NCI-H2196 (cell line): ENCODE data around the gene MAML2.

Source experiments
- DNase-seq: peaks from one replicate; lab custom pipeline; 2025; ENCODE audit not compliant: unreplicated experiment; lab: John Stamatoyannopoulos, UW

The MAML2 gene

GRCh38 chr11:96215826-96216225 is 127.2 kb downstream of the MAML2 start:
- DNase-seq = no peak

GRCh38 chr11:96215110-96215782 is 127.7 kb downstream of the MAML2 start:
- DNase-seq = no peak

GRCh38 chr11:96214777-96215109 is 128.3 kb downstream of the MAML2 start:
- no peak for DNase-seq

DNA sequence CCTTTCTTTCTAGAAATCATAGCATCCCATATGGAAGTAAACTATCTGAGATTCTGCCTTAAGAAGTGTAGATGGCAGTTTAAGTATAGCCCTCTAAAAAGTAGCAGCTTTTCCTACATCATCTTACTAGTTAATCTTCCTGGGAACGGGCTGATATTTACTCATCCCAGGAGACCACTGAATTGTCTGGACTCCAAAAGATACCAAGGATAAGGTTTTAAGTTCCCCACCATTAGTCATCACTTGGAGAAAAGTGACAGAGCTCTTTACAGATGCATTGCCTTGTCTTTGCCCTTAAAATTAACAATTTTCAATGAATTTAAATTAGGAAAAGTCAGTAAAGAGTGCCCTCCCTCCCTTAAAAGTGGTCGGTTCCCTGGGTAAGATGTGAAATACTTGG is 129.5 kb downstream of the MAML2 start:
- no peak for DNase-seq

- no peak for DNase-seq
These were observed 131.6 kb downstream of the MAML2 start for GRCh38 chr11:96211436-96211835.

DNA sequence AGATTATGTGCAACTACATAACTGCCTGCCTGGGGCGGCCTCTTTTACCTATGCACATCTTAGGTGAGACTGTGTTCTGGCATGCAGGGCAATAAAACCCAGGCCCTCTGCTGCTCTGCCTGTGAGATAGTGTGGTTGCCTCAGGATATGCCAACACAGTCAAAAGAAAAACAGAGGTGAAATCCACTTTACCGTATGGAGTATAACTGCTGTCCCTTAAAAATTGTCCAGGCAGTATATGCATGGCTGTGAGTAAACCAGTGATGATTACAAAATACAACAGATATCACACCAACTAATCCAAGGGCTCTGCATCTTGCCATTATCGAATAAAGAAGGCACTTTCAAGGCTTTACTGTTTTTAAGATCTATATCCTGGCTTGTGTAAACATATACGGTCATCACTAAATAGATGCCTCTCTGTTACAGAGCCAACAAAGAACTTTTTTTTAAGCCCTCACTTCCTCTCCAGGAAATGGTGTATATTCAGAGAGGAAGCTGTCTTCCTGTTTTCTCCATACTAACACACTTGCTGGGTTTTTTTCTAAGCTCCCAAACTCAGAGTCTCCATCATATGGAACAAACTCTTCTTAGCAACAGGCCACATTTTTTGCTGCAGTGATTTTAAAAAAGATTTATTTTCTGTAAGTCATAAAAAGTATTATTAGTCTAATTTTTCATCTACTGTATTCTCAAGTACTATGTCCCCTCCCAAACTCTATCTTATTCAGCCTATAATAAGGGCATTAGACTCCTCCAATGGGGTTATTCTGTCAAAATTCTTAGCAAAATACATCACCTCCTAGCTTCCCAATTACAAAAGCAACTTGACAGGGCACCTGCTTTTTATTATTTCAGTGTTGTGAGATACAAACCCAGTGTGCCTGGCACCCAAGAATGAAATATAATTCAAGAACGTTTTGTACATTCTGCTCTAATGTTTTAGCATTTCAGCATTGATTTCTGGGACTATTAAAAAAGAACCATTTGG is 135.2 kb downstream of the MAML2 start:
- no peak for DNase-seq

DNA sequence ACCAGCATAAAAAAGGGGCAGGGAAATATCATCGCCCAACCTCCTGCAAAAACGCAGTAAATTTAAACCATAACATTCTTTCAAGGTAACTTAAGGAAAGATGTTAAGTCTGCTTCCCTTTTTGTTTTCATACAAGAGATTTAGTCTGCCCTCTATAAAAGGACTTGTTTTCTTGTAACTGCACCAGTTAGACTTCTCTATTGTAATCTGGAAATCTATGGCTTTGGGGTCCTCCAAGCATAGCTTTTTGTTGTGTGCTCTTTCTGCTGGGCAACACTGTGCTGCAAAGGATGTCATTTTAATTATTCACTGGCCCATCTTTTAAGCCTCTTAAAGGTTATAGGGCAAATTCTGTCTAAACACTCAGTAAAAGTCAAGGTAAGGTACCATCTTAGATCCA is 136.0 kb downstream of the MAML2 start:
- no peak for DNase-seq

DNA sequence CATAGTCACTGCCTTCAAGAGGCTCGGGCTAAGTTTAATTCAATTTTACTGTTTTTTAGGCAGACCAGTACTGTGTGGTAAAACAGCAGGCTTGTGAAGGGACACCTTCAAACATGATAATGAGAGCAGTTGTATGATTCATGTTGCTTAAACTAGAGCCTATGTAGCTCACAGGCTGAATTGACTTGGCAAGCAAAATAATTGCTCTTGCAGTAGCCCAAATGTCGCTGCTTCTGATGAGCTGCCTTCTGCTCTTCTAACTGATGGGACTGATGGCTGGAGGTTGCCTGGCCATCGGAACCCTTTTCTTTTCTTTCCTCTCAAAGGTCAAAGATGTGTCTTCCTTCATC is 137.6 kb downstream of the MAML2 start:
- no peak for DNase-seq

DNA sequence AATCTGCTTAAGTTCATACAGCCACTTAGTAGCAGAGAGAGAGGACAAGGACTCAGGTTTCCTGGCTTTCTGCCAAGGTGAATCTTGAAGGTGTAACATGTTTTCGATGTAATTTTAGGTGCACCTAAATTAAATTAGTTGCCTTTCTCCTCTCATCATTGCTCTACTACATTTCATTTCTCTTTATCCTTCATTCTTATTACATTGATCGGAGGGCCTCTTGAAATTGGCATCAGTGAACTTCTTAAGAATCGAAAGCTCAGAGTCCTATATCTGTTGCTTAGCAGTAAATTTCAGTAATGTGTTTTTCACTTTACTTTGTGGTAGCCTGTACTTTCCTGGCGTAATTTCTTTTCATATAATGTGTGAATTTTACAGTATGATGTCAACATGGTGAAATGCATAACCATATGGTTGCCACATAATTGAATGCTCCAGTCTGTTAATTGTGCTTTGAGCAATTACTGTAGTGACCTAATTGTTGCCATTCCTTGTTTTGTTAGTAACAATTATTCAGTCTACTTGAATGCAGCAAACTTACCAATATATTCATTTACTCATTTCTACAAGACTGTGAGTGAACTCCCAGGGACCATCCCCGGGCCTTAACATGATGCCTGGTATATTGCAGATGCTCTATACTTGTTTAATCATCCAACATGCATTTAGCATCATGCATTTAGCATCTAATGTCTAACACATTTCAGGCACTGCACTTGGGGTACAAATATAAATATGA is 138.1 kb downstream of the MAML2 start:
- DNase-seq = no peak

DNA sequence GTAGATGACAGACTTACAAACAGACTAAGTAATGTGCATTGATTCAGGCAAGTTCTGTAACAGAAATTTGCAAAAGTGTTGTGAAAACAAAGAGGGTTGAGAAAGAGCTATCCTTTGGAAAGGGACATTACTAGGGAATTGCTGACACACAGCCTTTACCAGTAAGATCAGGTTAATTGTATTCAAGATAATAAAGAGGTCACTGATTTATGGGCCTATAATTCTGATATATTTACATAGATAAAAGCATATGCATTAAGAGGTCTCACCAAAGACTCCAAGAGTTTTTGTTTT is 138.7 kb downstream of the MAML2 start:
- DNase-seq = no peak

GRCh38 chr11:96203567-96204365 is 139.2 kb downstream of the MAML2 start:
- no peak for DNase-seq

DNA sequence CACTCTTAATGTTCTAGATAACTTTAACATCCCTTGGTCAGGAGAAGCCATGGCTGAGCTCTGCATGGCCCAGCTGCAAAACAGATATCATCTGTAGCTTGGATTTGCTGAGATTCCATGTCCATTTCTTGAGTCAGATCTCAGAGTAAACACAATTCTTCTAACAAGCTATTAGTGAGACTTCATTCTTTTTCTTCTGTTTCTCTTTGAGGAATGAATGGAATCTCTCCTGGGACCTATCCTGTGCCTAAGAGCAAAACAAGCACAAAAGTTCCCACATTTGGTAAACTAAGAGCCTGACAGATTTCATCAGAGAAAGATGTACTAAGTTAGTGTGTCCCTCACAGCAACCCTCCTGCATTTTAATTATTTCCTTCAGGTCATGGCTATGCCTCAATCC is 142.8 kb downstream of the MAML2 start:
- no peak for DNase-seq

- DNase-seq = no peak
These were observed 143.4 kb downstream of the MAML2 start for GRCh38 chr11:96199563-96200025.

DNA sequence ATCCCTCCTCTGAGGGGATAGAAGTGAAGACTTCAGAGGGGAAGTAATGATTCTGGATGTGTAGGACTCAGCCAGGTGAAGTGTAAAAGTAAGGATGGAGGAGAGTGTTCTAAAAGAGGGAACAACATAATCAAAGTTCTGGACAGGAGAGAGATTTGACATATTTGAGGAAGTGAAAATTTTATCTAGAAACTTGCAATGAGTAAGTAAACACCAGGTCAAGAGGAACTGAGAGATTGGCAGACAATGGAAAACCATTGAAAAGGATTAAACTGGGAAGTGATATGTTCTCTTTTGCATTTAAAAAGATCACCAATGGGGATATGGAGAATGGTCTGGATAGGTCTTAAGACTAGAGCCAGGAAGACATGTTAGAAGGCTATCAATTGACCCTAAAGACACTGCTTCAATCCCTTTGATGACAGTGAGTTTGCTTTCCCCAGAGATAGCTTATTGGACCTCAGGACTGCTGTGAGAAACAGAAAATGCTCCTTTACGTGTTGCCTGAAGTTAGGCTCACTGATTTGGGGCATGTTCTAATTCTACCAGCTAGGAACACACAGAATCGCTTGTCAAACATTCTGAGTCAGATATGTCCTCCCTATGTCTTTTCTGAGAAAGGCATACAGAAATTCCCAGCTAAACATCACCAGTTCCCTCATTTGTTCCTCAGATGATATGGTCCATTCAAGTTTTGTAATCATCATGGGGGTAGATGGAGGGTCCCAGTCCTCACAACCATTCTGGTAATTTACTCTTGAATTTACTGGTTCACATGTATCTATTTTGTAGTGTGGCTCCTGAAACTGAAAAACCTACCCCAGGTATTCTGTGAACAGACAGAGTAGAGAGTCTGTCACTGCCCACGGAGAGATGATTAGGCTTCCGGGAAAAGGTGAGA is 144.9 kb downstream of the MAML2 start:
- DNase-seq = no peak

- no peak for DNase-seq
These were observed 145.9 kb downstream of the MAML2 start for GRCh38 chr11:96197103-96197502.

GRCh38 chr11:96196181-96196662 is 146.8 kb downstream of the MAML2 start:
- DNase-seq = no peak

GRCh38 chr11:96195671-96196070 is 147.3 kb downstream of the MAML2 start:
- DNase-seq = no peak

DNA sequence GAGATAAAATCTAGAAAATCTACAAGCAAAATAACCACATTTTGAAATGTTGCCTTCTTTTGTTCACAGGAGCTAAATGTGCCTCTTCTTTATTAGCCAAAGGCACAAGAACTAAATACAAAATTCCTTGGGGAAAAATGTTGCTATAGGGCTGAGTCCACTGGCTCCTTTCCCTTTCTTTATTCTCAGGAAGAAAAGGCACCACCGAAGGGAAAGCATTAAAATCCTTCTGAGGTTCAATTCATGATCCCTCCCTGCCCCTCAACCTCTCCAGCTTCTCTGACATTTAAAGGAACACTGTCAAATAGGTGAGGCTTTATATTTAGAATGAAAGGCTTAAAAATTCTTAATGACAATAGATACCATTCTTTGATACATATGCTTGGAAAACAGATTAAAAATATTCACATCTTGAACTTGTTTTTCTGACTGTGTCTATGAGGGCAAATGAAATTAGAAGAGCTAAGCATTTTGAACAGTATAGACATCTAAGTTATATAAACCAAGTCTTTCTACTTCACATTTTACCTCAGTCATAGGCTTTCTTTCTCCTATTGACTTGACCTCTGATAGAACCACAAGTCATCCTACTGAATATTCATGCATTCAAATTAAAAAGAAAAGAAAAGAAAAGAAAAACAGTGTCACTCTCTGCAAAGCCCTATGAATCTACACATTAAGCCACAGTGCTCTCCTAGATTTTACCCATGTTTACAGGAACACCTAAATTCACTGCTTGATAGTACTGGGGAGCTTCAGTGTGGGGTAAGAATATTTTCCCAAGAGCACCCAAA is 148.2 kb downstream of the MAML2 start:
- no peak for DNase-seq
